GM18951 (cell line): ENCODE measurements around the gene NDUFB7.

Experiments used
- POLR2A ChIP-seq: IDR thresholded peaks from 4 replicates; pipeline ENCODE4 v1.6.1; 2011; ENCODE audit warnings: mild to moderate bottlenecking; ENCODE audit not compliant: insufficient read length, insufficient read depth; ENCODE audit errors: extremely low read depth
- in situ Hi-C: fragments of 300-500 bp; cut with MboI; formaldehyde crosslinking; loops from one replicate; pipeline ENCODE4 v1.12.0; 2022; ENCODE audit warnings: low sequenced_read_pairs, mixed read lengths, inconsistent platforms; ENCODE audit not compliant: unreplicated experiment

Gene NDUFB7

DNA sequence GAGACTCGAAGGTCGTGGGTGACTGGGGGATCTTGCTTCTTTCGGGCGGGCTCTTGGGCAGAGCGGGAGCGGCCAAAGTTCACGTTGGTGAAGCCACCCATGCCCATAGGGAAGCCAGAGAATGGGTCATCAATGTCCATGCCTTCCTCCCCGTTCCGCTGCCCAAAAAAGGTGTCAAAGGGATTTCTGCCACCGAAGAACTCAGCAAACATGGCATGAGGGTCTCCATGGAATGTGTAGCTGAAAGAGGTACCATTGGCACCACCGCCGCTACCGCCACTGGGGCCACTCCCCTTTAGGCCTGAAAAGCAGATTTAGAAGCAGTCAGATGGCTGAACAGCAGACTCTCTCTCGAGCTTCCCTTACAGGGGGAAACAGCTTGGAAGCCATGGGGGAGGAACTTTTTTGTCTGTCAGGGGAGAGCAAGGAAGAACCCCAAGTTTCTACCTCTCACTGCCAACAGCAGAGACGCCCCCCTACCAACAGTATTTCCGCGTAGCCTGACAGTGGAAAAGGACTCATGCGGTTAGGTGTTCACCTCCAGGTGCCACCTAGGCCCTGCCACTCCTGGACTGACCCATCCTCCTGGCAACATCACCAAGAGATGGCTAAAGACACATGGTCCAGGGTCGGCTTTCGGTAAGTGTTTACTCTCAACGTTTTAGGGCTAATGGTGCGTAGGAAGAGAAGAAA lies 55.0 kb downstream of the NDUFB7 start:
- in situ Hi-C loops: no loop called here

More for the DNA sequence above, 55.0 kb downstream of the NDUFB7 start:
- TF ChIP-seq POLR2A: no peak
